Panc1 (cell line): Measurements from ENCODE around the gene FTCDNL1.

ENCODE experiments used
- POLR2AphosphoS5 ChIP-seq: IDR thresholded peaks from 2 replicates; pipeline ENCODE4 v1.6.1; 2012; ENCODE audit warnings: mild to moderate bottlenecking, low read depth, low read length, moderate library complexity
- SIN3A ChIP-seq: IDR thresholded peaks from 2 replicates; pipeline ENCODE4 v1.6.1; 2012; ENCODE audit warnings: low read depth, mild to moderate bottlenecking, low read length, moderate library complexity, borderline replicate concordance; ENCODE audit not compliant: insufficient read depth
- TF ChIP-seq, protein P1 (sequence below): fragments of 450-650 bp; IDR thresholded peaks from 2 replicates; pipeline ENCODE4 v1.5.1; 2017; ENCODE audit warnings: mild to moderate bottlenecking
- TF ChIP-seq, protein P2 (sequence below), 2 experiments: IDR thresholded peaks; 2 replicates each; pipeline ENCODE4 v1.6.1; 2011 to 2012; ENCODE audit warnings: low read depth in 2 of 2, control low read depth in 1 of 2, low read length in 1 of 2, mild to moderate bottlenecking in 1 of 2, moderate library complexity in 1 of 2; ENCODE audit not compliant: insufficient read depth in 1 of 2

DNA sequence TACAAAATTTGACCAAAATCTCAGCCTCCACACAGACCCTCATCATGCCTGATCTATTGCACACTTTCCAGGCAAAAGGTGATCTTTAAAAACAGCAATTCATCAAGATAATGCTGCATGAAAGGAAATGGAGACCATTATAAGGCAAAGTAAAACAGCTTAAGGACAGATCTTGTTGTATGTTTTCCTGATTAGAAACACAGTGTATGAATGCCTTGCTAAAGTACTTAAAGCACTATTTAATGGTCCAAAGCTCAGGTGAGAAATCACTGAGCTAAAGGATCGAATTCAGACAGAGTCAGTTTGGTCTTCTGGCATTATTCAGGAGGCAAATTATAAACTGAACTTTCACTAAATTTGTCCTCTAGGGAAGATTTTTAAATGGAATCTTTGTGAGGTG, 18.7 kb upstream of the FTCDNL1 start:
- TF ChIP-seq POLR2AphosphoS5 (no peak), SIN3A (no peak)
- TF ChIP-seq, protein P1, sequence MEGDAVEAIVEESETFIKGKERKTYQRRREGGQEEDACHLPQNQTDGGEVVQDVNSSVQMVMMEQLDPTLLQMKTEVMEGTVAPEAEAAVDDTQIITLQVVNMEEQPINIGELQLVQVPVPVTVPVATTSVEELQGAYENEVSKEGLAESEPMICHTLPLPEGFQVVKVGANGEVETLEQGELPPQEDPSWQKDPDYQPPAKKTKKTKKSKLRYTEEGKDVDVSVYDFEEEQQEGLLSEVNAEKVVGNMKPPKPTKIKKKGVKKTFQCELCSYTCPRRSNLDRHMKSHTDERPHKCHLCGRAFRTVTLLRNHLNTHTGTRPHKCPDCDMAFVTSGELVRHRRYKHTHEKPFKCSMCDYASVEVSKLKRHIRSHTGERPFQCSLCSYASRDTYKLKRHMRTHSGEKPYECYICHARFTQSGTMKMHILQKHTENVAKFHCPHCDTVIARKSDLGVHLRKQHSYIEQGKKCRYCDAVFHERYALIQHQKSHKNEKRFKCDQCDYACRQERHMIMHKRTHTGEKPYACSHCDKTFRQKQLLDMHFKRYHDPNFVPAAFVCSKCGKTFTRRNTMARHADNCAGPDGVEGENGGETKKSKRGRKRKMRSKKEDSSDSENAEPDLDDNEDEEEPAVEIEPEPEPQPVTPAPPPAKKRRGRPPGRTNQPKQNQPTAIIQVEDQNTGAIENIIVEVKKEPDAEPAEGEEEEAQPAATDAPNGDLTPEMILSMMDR = no peak
- TF ChIP-seq, protein P2, sequence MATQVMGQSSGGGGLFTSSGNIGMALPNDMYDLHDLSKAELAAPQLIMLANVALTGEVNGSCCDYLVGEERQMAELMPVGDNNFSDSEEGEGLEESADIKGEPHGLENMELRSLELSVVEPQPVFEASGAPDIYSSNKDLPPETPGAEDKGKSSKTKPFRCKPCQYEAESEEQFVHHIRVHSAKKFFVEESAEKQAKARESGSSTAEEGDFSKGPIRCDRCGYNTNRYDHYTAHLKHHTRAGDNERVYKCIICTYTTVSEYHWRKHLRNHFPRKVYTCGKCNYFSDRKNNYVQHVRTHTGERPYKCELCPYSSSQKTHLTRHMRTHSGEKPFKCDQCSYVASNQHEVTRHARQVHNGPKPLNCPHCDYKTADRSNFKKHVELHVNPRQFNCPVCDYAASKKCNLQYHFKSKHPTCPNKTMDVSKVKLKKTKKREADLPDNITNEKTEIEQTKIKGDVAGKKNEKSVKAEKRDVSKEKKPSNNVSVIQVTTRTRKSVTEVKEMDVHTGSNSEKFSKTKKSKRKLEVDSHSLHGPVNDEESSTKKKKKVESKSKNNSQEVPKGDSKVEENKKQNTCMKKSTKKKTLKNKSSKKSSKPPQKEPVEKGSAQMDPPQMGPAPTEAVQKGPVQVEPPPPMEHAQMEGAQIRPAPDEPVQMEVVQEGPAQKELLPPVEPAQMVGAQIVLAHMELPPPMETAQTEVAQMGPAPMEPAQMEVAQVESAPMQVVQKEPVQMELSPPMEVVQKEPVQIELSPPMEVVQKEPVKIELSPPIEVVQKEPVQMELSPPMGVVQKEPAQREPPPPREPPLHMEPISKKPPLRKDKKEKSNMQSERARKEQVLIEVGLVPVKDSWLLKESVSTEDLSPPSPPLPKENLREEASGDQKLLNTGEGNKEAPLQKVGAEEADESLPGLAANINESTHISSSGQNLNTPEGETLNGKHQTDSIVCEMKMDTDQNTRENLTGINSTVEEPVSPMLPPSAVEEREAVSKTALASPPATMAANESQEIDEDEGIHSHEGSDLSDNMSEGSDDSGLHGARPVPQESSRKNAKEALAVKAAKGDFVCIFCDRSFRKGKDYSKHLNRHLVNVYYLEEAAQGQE (IDR thresholded peaks at IDR 0.05; ENCODE audit: insufficient read depth in 1 of 2, low read depth in 2 of 2, low read length in 1 of 2) = no peak
